Neural cell (in vitro differentiated cells): ENCODE measurements around the gene IPO4.

ENCODE experiments used
- EP300 ChIP-seq: fragments of 450-650 bp; conservative IDR thresholded peaks from 2 replicates; pipeline ENCODE4 v1.6.1; 2014; ENCODE audit warnings: antibody characterized with exemption, mild to moderate bottlenecking, moderate library complexity; ENCODE audit not compliant: poor library complexity, severe bottlenecking
- EZH2 ChIP-seq: fragments of 200-600, 300-800 bp; shearing (Covaris generic), sonication (generic); IDR thresholded peaks from 2 replicates; pipeline ENCODE4 v1.6.1; 2014; ENCODE audit warnings: antibody characterized with exemption, low read length, borderline replicate concordance, mild to moderate bottlenecking; ENCODE audit not compliant: insufficient read depth, poor library complexity, severe bottlenecking
- MXI1 ChIP-seq: fragments of 450-650 bp; conservative IDR thresholded peaks from 2 replicates; pipeline ENCODE4 v1.6.1; 2014; ENCODE audit warnings: antibody characterized with exemption, mild to moderate bottlenecking; ENCODE audit not compliant: poor library complexity, severe bottlenecking
- POLR2AphosphoS5 ChIP-seq: IDR thresholded peaks from 2 replicates; pipeline ENCODE4 v1.6.1; 2012
- RAD21 ChIP-seq: fragments of 450-650 bp; conservative IDR thresholded peaks from 2 replicates; pipeline ENCODE4 v1.6.1; 2014; ENCODE audit warnings: antibody characterized with exemption, mild to moderate bottlenecking, moderate library complexity
- SMC3 ChIP-seq: fragments of 450-650 bp; conservative IDR thresholded peaks from 2 replicates; pipeline ENCODE4 v1.6.1; 2014; ENCODE audit warnings: antibody characterized with exemption, mild to moderate bottlenecking, moderate library complexity; ENCODE audit not compliant: poor library complexity
- TAF1 ChIP-seq: IDR thresholded peaks from 2 replicates; pipeline ENCODE4 v1.6.1; 2012; ENCODE audit warnings: low read depth
- TF ChIP-seq, protein P1 (sequence below): fragments of 450-650 bp; IDR thresholded peaks from 2 replicates; pipeline ENCODE4 v1.5.1; 2014; ENCODE audit warnings: antibody characterized with exemption, mild to moderate bottlenecking, moderate library complexity; ENCODE audit not compliant: poor library complexity, severe bottlenecking
- TF ChIP-seq, protein P2 (sequence below): IDR thresholded peaks from 2 replicates; pipeline ENCODE4 v1.6.1; 2012; ENCODE audit warnings: borderline replicate concordance

GRCh38 chr14:24156840-24157239 lies 31.8 kb downstream of the IPO4 start:
- TF ChIP-seq, protein P1, sequence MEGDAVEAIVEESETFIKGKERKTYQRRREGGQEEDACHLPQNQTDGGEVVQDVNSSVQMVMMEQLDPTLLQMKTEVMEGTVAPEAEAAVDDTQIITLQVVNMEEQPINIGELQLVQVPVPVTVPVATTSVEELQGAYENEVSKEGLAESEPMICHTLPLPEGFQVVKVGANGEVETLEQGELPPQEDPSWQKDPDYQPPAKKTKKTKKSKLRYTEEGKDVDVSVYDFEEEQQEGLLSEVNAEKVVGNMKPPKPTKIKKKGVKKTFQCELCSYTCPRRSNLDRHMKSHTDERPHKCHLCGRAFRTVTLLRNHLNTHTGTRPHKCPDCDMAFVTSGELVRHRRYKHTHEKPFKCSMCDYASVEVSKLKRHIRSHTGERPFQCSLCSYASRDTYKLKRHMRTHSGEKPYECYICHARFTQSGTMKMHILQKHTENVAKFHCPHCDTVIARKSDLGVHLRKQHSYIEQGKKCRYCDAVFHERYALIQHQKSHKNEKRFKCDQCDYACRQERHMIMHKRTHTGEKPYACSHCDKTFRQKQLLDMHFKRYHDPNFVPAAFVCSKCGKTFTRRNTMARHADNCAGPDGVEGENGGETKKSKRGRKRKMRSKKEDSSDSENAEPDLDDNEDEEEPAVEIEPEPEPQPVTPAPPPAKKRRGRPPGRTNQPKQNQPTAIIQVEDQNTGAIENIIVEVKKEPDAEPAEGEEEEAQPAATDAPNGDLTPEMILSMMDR, result no peak
- TF ChIP-seq EZH2, result no peak
- no peak for TF ChIP-seq TAF1
- TF ChIP-seq, protein P2, sequence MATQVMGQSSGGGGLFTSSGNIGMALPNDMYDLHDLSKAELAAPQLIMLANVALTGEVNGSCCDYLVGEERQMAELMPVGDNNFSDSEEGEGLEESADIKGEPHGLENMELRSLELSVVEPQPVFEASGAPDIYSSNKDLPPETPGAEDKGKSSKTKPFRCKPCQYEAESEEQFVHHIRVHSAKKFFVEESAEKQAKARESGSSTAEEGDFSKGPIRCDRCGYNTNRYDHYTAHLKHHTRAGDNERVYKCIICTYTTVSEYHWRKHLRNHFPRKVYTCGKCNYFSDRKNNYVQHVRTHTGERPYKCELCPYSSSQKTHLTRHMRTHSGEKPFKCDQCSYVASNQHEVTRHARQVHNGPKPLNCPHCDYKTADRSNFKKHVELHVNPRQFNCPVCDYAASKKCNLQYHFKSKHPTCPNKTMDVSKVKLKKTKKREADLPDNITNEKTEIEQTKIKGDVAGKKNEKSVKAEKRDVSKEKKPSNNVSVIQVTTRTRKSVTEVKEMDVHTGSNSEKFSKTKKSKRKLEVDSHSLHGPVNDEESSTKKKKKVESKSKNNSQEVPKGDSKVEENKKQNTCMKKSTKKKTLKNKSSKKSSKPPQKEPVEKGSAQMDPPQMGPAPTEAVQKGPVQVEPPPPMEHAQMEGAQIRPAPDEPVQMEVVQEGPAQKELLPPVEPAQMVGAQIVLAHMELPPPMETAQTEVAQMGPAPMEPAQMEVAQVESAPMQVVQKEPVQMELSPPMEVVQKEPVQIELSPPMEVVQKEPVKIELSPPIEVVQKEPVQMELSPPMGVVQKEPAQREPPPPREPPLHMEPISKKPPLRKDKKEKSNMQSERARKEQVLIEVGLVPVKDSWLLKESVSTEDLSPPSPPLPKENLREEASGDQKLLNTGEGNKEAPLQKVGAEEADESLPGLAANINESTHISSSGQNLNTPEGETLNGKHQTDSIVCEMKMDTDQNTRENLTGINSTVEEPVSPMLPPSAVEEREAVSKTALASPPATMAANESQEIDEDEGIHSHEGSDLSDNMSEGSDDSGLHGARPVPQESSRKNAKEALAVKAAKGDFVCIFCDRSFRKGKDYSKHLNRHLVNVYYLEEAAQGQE, result no peak
- TF ChIP-seq RAD21, result no peak
- TF ChIP-seq SMC3, result no peak
- TF ChIP-seq POLR2AphosphoS5, result no peak
- TF ChIP-seq EP300, result no peak
- TF ChIP-seq MXI1, result no peak
